ENCODE measurements around the gene PDZD8.

DNA sequence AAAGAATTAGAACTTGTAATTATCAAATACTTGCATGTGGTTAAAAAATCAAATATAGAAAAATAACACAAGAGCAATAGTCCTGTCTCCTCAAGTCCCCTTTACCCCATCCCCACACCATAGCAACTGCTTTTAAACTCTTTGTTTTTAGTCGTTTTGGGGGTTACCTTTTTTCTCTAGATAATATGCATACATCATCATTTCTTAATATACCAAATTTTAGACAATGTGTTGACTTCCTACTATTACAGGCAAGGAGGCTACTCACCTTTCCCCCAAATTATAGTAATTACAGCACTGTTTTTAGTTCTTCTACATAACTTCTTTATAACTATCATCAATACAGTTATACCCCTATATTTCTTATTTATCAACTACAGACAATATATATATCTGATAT is 77.0 kb downstream of the PDZD8 start:
- TF ChIP-seq EZH2 (IDR thresholded peaks at IDR 0.05; ENCODE audit: low read depth): no peak
- TF ChIP-seq, protein P1, sequence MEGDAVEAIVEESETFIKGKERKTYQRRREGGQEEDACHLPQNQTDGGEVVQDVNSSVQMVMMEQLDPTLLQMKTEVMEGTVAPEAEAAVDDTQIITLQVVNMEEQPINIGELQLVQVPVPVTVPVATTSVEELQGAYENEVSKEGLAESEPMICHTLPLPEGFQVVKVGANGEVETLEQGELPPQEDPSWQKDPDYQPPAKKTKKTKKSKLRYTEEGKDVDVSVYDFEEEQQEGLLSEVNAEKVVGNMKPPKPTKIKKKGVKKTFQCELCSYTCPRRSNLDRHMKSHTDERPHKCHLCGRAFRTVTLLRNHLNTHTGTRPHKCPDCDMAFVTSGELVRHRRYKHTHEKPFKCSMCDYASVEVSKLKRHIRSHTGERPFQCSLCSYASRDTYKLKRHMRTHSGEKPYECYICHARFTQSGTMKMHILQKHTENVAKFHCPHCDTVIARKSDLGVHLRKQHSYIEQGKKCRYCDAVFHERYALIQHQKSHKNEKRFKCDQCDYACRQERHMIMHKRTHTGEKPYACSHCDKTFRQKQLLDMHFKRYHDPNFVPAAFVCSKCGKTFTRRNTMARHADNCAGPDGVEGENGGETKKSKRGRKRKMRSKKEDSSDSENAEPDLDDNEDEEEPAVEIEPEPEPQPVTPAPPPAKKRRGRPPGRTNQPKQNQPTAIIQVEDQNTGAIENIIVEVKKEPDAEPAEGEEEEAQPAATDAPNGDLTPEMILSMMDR (conservative IDR thresholded peaks at IDR 0.05): no peak
